ENCODE measurements around the gene CPLX4.

DNA sequence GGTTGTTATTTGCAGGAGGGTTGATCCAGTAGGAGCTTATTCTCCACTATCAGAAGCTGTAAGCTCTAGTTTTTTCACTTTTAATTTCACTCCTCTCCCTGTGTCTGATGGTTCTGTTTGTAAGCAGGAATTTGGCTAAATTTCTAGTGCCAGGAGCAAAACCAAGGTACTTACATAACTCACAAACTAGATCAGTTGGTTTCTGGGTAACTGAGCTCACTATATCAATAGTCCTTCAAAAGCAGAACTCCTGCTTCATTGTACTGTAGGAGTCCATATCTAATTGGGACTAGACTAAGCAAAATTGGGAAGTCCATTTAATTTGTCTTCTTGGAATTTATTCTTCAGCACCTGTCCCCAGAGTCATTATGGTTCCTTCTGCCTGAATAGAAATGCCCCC is 25.1 kb downstream of the CPLX4 start:
- TF ChIP-seq CTCF (IDR thresholded peaks at IDR 0.05) = no peak
- no peak for TF ChIP-seq EP300 (IDR thresholded peaks at IDR 0.05)
